Middle frontal gyrus (tissue), 1 donor: Measurements from ENCODE around the gene GPR35.
"Not testable (repeated sequence)": the region's sequence is repeated elsewhere in the genome, so short reads cannot be mapped to it uniquely, and the experiment has no call there.

ENCODE experiments used
- DNase-seq: peaks from one replicate; pipeline ENCODE4 v3.0.0-alpha.2; 2015; ENCODE audit warnings: low spot score; ENCODE audit errors: extremely low spot score

The GPR35 gene

DNA sequence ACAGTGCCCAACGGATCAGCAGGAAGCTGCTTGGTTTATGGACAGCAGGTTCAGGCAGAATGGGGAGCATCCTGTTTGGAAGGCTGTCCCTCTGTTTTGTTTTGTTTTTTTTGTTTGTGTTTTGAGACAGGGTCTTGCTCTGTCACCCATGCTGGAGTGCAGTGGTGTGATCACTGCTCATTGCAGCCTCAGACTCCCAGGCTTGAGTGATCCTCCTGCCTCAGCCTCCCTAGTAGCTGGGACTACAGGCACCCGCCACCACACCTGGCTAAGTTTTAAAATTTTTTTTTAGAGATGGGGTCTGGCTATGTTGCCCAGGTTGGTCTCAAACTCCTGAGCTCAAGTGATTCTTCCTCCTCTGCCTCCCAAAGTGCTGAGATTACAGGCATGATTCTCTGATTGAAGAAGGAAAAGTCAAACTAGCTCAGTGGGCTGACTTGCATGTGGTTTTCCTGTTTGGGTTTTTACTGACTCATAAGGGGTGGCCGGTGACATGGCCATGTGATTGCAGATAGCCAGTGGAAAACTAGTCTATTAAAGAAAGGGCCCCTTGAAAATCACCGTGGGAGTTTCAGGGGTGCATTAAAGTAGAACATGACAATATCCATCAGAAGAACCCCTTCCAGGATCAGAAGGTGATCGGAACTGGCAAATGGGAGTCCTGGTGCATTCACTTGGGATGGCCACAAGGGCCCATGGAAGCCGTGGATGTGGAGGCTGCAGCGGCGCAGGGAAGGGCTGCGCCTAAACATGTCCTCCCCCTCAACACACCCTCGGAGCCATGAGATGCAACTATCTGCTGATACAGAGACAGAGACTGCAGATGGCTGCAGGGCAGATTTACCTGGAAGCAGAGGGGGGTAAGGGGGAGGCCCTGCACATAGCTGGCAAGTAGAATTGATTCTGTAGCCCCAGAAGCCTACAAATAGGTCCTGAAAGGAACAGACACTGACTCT, 30.9 kb downstream of the GPR35 start:
- DNase-seq = no peak

DNA sequence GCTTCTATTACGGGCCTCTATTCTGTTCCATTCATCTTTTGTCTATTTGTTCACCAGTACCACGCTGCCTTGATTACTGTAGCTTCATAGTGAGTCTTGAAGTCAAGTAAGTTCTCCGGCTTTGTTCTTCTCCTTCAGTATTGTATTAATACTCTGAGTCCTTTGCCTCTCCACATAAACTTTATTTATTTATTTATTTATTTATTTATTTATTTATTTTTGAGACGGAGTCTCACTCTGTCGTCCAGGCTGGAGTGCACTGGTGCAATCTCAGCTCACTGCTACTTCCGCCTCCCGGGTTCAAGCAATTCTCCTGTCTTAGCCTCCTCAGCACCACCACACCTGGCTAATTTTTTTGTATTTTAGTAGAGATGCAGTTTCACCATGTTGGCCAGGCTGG, 34.6 kb downstream of the GPR35 start:
- not testable (repeated sequence) for DNase-seq

DNA sequence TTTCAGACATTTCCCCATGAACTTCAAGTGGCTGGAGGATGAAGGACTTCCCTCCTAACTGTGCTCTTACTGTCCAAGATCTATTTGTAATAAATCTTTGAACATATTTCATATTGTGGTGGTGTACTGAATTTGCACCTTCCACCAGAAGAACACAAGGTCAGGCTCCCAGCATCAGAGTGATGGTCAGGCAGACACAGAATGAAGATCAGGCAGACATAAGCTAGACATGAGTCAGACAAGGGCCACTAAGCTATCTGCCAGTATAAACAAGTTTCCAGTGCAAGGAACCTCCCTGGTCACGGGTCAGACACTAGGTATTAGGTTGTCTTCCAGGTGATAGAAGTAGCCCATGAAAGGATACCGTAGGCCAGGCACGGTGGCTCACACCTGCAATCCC, 37.4 kb downstream of the GPR35 start:
- DNase-seq = no peak

DNA sequence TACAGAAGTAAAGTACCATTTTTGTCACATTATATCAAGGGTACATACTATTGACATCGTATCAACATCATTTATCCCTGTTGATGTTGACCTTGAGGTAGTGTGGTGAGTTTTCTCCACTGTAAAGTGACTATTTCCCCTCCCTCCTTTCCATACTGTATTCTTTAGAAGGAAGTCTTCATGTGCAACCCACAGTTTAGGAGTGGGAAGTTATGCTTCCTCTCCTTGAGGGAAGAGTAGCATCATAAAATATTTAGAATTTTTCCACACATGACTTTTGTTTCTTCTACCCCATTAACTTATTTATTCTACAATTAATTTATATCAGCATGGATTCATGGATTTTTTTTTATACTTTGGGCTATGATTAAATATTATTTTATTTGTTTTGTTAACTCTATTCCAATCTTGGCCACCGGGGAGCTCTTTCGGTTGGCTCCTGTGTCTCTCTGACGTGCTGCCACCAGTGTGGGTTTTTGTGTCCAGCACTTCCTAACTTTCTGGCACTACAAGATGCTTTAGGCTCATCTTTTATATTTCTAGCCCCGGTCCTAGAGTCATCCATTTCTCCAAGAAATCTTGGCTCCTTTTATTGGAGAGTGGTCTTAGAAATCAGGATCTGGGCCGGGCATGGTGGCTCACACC, 38.4 kb downstream of the GPR35 start:
- DNase-seq = no peak

DNA sequence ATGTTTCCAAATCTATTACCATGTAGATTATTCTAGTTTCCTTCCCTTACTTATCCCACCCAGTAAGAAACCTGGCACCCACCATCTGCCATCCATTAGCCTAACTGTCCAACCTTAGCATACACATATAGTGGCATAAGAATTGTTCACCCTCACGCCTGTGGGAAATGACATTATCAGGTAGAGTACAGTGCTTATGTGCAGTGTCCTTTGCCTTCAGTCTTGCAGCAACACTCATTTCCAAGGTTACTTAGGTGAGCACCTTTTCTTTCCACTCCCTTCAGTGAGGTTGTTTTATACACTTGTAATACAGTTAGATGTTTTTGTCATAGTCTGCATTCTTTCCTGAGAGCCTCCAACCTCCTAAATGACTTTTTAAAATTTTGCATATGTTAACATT, 39.3 kb downstream of the GPR35 start:
- no peak for DNase-seq

DNA sequence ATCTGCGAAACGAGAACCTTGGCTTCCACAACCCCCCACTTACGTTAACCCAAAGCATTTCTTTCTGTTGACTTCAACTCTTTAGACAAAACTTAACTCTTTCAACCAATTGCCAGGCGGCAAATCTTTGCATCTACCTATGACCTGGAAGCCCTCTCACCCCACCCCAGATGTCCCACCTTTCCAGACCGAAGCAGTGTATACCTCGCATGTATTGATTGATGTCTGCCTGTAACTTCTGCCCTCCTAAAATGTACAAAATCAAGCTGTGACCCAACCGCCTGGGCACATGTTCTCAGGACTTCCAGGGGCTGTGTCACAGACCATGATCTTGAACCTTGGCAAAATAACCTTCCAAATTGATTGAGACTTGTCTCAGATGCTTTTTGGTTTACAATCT, 45.1 kb downstream of the GPR35 start:
- no peak for DNase-seq

DNA sequence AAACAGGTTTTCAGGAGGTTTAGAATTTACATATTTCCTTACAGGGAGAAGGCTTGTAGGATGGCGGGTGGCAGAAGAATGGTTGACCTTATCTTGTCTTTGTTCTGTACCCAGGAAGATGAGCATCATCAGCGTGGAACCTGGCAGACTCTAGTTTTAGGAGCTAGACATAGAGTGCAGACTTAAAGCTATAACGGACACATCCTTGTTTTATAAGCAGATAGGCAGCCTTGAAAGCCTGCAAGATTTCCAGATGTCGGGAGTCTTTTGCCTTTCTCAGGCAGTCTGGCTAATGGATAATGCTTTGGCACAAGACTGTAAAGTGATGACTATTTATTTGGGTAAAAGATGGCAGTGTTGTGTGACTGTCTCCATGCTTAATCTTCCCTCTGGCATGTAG, 45.7 kb downstream of the GPR35 start:
- DNase-seq = no peak

DNA sequence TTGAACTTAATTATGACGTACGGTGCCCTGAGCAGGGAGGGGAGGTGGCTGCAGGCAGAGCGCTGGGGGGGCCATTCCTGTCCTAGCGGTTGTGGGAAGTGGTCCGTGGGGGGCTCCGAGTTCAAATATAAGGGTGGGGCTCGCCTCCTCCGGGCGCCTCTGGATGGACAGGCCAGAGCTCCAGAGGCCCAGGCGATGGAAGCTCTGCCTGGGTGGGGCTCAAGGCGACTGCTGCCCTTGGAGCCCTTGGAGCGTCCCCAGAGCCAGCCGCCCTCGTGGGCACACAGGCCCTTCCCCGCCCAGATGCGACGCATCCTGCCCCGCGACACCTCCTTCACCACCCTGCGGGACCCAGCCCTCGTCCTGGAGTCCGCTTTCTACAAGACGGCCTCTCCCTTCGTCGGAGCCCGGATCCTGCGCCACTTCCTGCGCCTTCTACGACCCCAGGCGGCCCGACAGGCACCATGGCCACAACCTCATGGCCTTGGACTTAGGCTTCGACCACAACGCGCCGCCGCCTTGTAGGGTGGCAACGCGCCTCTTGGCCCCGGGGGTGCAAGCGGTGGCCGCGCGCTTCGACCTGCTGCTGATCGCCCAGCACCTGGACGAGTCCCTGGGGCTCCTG, 46.9 kb downstream of the GPR35 start:
- no peak for DNase-seq

DNA sequence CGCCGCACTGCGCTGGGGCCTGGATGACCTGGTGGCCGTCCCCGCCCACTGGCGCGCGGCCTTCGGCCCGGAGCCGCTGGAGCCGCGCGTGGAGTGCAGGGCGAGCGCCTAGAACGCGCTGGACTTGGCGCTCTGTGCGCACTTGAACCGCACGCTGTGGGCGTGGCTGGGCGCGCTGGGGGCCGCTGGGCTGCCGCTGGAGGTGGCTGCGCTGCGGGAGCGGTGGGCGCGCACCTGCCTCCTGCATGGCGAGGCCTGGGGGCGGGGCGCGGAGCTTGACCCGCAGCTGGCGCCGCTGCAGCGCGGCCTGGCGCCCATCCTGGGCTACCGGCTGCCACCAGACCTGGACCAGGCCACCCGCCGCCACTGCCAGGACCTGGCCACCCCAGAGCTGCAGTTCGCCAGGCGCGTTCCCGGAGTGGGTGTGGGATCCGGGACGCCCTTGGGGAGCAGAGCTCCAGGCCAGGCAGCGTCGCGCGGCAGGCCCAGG, 47.5 kb downstream of the GPR35 start:
- no peak for DNase-seq

DNA sequence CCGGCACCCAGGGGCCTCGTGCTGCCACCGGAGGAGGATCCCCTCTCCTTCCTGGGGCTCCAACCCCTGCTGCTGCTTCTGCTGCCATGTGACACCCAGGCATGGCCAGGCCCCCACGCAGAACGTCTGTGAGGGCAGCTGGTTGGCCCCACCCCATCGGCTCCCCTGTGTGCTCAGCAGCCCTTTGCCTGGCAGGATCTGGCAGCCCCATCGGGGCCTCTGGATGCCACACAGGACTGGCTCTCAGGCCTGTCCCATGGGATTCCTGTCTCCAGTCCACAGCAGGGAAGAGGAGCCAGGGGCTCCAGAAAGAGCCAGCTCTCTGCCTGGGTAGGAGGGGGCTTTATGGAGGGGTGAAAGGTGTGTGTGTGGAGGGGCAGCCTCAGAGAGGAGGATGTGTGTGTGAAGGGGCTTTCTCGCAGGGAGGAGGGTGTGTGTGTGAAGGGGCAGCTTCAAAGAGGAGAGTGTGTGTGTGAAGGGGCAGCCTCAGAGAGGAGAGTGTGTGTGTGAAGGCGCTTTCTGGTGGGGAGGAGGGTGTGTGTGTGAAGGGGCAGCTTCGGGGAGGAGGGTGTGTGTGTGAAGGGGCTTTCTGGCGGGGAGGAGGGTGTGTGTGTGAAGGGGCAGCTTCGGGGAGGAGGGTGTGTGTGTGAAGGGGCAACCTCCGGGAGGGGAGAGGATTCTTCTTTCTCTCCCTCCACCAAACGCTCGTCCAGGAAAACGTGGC, 49.3 kb downstream of the GPR35 start:
- DNase-seq = not testable (repeated sequence)

DNA sequence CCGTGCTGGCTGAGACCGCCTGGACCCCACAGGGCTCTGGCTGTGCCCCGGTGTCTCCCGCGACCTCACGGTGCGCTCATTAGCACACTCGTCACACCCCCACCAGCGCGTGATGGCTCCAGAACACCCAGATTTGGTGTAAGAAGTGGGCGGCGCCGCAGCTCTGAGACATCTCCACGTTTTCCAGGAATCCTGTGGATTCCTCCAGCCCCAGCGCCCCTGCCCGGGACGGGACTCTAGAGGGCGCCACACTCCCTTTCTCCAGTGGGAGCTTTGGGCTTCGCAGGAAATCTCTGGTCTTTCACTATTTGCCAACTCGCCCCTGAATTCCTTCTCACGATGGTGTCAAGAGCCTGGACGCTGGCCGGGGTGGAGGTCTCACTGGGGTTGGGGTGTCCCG, 50.1 kb downstream of the GPR35 start:
- not testable (repeated sequence) for DNase-seq

DNA sequence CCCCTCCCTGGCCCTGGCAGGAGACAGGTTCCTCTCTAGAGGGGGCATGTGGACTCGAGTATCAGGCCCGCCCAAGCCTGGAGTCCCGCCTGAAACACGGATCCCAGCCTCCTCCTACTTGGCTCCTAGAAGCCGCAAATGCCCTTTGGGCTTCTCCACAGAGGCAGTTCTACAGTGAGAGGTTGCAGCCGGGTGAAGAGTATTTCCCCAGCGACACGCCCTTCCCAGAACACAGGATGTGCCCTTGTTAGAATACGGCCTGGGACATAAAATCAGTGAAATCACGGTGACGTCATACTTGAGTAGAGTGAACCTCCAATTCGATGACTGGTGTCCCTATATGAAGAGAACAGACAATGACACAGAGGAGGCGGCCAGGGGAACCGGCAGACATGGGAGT, 52.8 kb downstream of the GPR35 start:
- DNase-seq = not testable (repeated sequence)

DNA sequence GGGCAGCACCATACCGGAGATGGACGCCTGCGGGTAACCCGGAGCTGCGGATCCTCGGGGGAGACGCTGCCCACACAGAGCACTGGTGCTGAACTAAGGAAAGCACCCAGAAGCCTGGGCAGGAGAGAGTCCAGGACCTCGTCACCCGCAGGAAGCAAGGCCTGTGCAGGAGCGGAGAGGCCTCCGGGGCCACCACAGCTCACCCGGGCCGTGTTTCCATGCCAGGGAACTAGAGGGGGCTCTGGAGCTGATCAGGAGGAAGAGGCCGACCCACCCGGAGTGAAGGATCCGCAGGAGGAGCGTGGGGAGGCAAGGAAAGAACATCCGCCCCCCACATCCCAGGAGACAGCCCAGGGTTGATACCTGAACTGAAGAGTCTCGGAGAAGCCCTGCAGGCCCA, 53.6 kb downstream of the GPR35 start:
- not testable (repeated sequence) for DNase-seq

DNA sequence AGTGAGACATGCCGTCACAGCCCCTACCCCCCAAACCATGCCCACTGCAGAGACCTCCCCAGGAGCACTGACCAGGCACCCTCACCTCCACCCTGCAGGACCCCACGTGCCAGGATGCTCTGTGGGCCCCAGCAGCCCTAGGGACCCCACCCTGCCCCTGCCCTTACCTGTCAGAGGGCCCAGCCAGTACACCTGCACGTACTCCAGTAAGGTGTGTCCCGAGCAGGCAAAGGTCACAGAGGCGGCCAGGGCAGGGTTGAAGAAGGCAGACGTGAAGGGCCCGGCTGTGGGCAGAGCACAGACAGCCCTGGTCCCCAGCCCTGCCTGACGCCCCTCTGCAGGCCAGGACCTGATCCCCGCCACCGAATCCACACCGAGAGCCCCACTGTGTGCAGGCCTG, 54.9 kb downstream of the GPR35 start:
- DNase-seq = not testable (repeated sequence)
